Measurements from ENCODE around the gene BICD2. TPM values are rescaled to one million over a fixed set of nuclear protein-coding genes. Genes with fewer than 3 reads are reported as not detected.
A peak's percentile ranks its signal among the peaks of the same experiment; 100 is the strongest.

Gene BICD2
- polyA plus RNA-seq, 3 donors: 13.8 to 29.4 (median 25.6) TPM

DNA sequence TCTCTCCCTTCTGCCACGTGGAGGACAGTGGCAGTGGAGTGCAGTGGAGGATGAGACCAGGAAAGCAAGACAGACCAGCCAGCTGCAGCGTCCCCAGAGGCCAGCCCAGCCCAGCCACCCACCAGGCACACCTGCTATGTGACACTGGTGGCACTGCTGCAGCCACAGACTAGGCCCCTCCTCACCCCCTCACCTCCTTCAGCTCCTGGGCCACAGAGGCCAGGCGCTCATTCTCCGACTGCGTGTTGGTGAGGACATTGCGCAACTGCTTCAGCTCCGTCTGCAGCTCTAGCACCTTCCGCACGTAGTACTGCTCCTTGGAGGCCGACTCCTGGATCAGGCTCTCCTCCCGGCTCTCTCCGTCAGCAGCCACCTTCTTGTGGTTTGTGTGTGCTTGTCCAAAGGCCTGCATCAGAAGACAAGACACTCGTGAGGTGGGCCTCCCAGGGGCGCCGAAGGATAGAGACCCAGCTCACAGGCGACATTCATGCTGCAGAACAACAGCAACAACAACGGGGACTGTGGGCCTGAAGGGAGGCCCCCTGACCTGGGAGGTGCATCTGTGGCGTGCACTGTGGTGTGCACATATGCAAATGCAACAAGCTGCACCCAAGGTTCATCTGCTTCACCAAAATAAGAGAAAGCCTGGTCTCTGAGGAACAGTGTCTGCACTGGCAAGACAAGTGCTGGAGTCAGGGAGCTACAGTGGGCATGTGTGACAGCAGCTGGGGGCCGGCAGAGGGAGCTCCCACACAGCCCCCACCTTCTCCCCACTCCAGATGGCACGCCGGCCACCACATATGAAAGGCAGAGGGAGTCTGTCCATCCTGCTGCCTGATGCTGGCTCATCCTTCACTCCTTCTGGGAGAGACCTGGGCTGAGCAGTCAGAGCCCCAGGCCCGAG lies 35.5 kb downstream of the BICD2 start:
- Histone ChIP-seq H2AFZ (ENCODE audit: insufficient read depth, low read depth, low read length, poor library complexity, severe bottlenecking) (no peak overlapping the region), H3K4me2 (replicated peaks; ENCODE audit: extremely low read depth, low read length, poor library complexity, severe bottlenecking) (no peak overlapping the region), H3K4me3 (replicated peaks in 1 of 3; ENCODE audit: low read depth in 2 of 3, low read length in 3 of 3) (no peak overlapping the region), H3K9ac (ENCODE audit: insufficient read depth, low read length, poor library complexity, severe bottlenecking) (no peak overlapping the region), H4K20me1 (ENCODE audit: insufficient read depth, low read length) (peaks cover 100% of the 10 kb centered on the region), H3K36me3 (replicated peaks in 1 of 2; ENCODE audit: control insufficient read depth in 1 of 2, insufficient read depth in 2 of 2, low read length in 2 of 2) (peaks cover 46 to 60% of the 10 kb centered on the region in 2 donors), H3K79me2 (ENCODE audit: insufficient read depth, low read length) (peaks cover 99% of the 10 kb centered on the region), H3K4me1 (ENCODE audit: control insufficient read depth in 1 of 2, insufficient read depth in 2 of 2, low read length in 2 of 2) (peaks cover 14 to 15% of the 10 kb centered on the region in 2 donors), H3K27me3 (ENCODE audit: control insufficient read depth in 2 of 2, insufficient read depth in 2 of 2, low read length in 2 of 2) (no peaks in the 10 kb centered on the region), H3K9me3 (replicated peaks in 1 of 2; ENCODE audit: control insufficient read depth in 1 of 2, insufficient read depth in 1 of 2, low read length in 2 of 2) (no peaks in the 10 kb centered on the region), H3K27ac (ENCODE audit: low read depth in 1 of 2, low read length in 2 of 2) (peak overlapping the region in 1 of 2 donors; percentile 29)
- peaks cover 30% of the 10 kb centered on the region for H3K4me1 Mint-ChIP-seq
- peak overlapping the region in 5 of 7 donors; percentile 33 to 76 (median 57) for H3K27ac Mint-ChIP-seq
- peak overlapping the region; percentile 39 to 41 for H3K4me3 Mint-ChIP-seq
- TF ChIP-seq, protein P1, sequence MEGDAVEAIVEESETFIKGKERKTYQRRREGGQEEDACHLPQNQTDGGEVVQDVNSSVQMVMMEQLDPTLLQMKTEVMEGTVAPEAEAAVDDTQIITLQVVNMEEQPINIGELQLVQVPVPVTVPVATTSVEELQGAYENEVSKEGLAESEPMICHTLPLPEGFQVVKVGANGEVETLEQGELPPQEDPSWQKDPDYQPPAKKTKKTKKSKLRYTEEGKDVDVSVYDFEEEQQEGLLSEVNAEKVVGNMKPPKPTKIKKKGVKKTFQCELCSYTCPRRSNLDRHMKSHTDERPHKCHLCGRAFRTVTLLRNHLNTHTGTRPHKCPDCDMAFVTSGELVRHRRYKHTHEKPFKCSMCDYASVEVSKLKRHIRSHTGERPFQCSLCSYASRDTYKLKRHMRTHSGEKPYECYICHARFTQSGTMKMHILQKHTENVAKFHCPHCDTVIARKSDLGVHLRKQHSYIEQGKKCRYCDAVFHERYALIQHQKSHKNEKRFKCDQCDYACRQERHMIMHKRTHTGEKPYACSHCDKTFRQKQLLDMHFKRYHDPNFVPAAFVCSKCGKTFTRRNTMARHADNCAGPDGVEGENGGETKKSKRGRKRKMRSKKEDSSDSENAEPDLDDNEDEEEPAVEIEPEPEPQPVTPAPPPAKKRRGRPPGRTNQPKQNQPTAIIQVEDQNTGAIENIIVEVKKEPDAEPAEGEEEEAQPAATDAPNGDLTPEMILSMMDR (IDR thresholded peaks at IDR 0.05): peak; percentile 27
- WGBS (ENCODE audit: insufficient coverage): 44% methylated on average over 17 of the region's 22 CpGs
- peaks cover 46 to 77% of the 10 kb centered on the region in 2 donors for H3K36me3 Mint-ChIP-seq
- DNase-seq: peak; percentile 21 to 31 (median 27)
- H3K9me3 Mint-ChIP-seq: no peaks in the 10 kb centered on the region
- H3K27me3 Mint-ChIP-seq (ENCODE audit: low read depth in 3 of 3): no peaks in the 10 kb centered on the region
- intact Hi-C loops (cut with micrococcal nuclease): no loop called here

DNA sequence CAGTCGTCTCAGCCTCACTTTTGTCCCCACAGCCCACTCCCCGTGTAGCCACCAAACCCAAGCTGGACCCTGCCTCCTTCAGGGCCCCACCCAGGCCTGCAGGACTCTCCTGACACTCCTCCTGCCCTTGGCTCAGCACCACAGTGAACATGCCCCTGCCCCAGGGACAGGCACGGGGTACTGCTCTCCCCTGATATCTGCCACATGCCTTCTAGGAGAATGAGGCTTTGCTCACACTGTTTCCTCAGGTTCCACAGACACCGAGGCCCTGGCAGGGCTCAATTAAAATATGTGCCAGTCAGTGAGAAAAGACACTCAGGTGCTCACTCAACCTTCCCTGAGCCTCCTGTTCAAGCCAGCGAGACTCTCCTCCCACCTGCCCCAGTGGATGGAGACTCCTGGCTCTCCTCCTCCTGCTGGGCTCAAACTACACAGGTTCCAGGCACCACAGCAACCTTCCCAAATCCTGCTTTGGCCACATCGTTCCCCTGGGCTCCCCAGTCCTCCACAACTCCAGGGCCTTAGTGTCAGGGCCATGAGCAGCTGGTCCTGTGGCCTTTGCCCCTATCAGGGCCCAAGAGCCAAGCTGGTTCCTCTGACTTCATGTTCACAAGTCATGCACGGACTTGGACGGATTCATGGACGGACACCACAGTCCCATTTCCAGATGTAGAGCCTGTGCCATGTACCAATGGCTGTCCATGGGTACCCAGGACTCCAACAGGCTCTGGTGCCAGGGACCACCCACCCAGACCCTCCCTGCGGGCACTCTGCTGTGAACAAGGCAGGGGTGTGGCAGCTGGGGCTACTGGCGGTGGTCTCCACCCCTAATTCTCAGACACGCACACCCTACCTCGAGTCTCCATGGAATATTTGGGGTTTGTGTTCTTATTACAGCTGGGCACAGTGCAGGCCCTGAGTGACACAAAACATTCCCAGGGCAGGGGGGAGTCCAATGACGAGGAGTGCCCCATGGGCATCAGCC lies 36.6 kb downstream of the BICD2 start:
- intact Hi-C loops (cut with micrococcal nuclease): no loop called here
- H3K79me2 ChIP-seq (ENCODE audit: insufficient read depth, low read length): peaks cover 93% of the 10 kb centered on the region
- Mint-ChIP-seq H3K36me3 (peaks cover 52 to 75% of the 10 kb centered on the region in 2 donors), H3K4me3 (no peak overlapping the region), H3K9me3 (no peaks in the 10 kb centered on the region), H3K27me3 (ENCODE audit: low read depth in 3 of 3) (no peaks in the 10 kb centered on the region), H3K27ac (peak overlapping the region in 4 of 7 donors; percentile 38 to 72 (median 71)), H3K4me1 (peaks cover 33% of the 10 kb centered on the region)
- no peaks in the 10 kb centered on the region for H3K9me3 ChIP-seq (replicated peaks in 1 of 2; ENCODE audit: control insufficient read depth in 1 of 2, insufficient read depth in 1 of 2, low read length in 2 of 2)
- DNase-seq: no peak
- 97% methylated on average over 10 of the region's 14 CpGs for WGBS (ENCODE audit: insufficient coverage)
- H3K36me3 ChIP-seq (replicated peaks in 1 of 2; ENCODE audit: control insufficient read depth in 1 of 2, insufficient read depth in 2 of 2, low read length in 2 of 2): peaks cover 54 to 71% of the 10 kb centered on the region in 2 donors
- no peak overlapping the region for H3K9ac ChIP-seq (ENCODE audit: insufficient read depth, low read length, poor library complexity, severe bottlenecking)
- H3K27ac ChIP-seq (ENCODE audit: low read depth in 1 of 2, low read length in 2 of 2): no peak overlapping the region
- H3K4me2 ChIP-seq (replicated peaks; ENCODE audit: extremely low read depth, low read length, poor library complexity, severe bottlenecking): no peak overlapping the region
- no peak overlapping the region for H2AFZ ChIP-seq (ENCODE audit: insufficient read depth, low read depth, low read length, poor library complexity, severe bottlenecking)
- no peaks in the 10 kb centered on the region for H3K27me3 ChIP-seq (ENCODE audit: control insufficient read depth in 2 of 2, insufficient read depth in 2 of 2, low read length in 2 of 2)
- TF ChIP-seq, protein P1 (IDR thresholded peaks at IDR 0.05): no peak
- peaks cover 100% of the 10 kb centered on the region for H4K20me1 ChIP-seq (ENCODE audit: insufficient read depth, low read length)
- H3K4me3 ChIP-seq (replicated peaks in 1 of 3; ENCODE audit: low read depth in 2 of 3, low read length in 3 of 3): no peak overlapping the region
- peaks cover 14 to 15% of the 10 kb centered on the region in 2 donors for H3K4me1 ChIP-seq (ENCODE audit: control insufficient read depth in 1 of 2, insufficient read depth in 2 of 2, low read length in 2 of 2)
